ENCODE results near the gene ZNF764. TPM values are rescaled to one million over a fixed set of nuclear protein-coding genes. Genes with fewer than 3 reads are reported as not detected.

The ZNF764 gene
- total and polyA plus RNA-seq, 9 of the 15 experiments (the other 6 are each of a cell fraction or from before 2014, with no cell fraction given) = 0.69 to 10.1 (median 4.1) TPM

GRCh38 chr16:30567991-30568638 is 9.9 kb upstream of the ZNF764 start (continued):
- TF ChIP-seq PBX2 (CRISPR knock-in tag; IDR thresholded peaks at IDR 0.05; ENCODE audit: low read depth) = no peak
- TF ChIP-seq PBX2 (tag; conservative IDR thresholded peaks at IDR 0.05; ENCODE audit: low read depth) = peak; percentile 94
- TF ChIP-seq CEBPB (tag; IDR thresholded peaks at IDR 0.05) = peak; percentile 98
- TF ChIP-seq CBFA2T3 (IDR thresholded peaks at IDR 0.05) = 0 out of 2 replicates have a peak, but pooled peaks have one; percentile 7

GRCh38 chr16:30567160-30567990 is 9.2 kb upstream of the ZNF764 start:
- CTCF ChIA-PET (ENCODE audit: low intra/inter-chr PET ratio) = no interaction called here
- no peak for ATAC-seq
- 58% methylated on average over 14 of the region's 14 CpGs for WGBS (ENCODE audit: insufficient coverage, low coverage, missing lambda C conversion rate)

More at GRCh38 chr16:30567160-30567990, 9.2 kb upstream of the ZNF764 start:
- intact Hi-C loops (cut with micrococcal nuclease) = no loop called here
- Histone ChIP-seq H3K27ac (ENCODE audit: extremely low read depth, low read depth, low read length) (no peak overlapping the region), H3K4me1 (replicated peaks in 1 of 2; ENCODE audit: control insufficient read depth in 2 of 2, insufficient read depth in 2 of 2, low read length in 2 of 2) (peaks cover 11 to 25% of the 10 kb centered on the region in 2 experiments), H3K36me3 (ENCODE audit: control insufficient read depth, insufficient read depth, low read length) (no peaks in the 10 kb centered on the region), H4K20me1 (replicated peaks; ENCODE audit: control insufficient read depth, insufficient read depth, low read length) (no peaks in the 10 kb centered on the region), H3K27me3 (ENCODE audit: control insufficient read depth in 2 of 2, insufficient read depth in 2 of 2, low read length in 2 of 2) (no peaks in the 10 kb centered on the region), H2AFZ (ENCODE audit: low read depth, low read length) (no peak overlapping the region), H3K4me2 (ENCODE audit: insufficient read depth, low read length) (no peak overlapping the region), H3K9ac (ENCODE audit: insufficient read depth in 1 of 2, low read depth in 2 of 2, low read length in 2 of 2) (no peak overlapping the region), H3K9me1 (ENCODE audit: control insufficient read depth, insufficient read depth, low read length) (no peaks in the 10 kb centered on the region), H3K9me3 (replicated peaks; ENCODE audit: control insufficient read depth, insufficient read depth, low read depth, low read length) (no peaks in the 10 kb centered on the region), H3K4me3 (no peak overlapping the region), H3K79me2 (ENCODE audit: control insufficient read depth, insufficient read depth, low read length) (peaks cover 8% of the 10 kb centered on the region)
- no TSS peak for BruUV-seq (replicated peaks)
- no peak for TF ChIP-seq DMBX1 (CRISPR knock-in tag; IDR thresholded peaks at IDR 0.05; ENCODE audit: borderline replicate concordance)
- 0 out of 2 replicates have a peak, but pooled peaks have one; percentile 6 for TF ChIP-seq NFIC (IDR thresholded peaks at IDR 0.05)
- peak; percentile 57; the same call in 1 of the 2 replicates for TF ChIP-seq ZNF24 (IDR thresholded peaks at IDR 0.05)
- no peak for FAIRE-seq
- in situ Hi-C loops (cut with MboI) = no loop called here
- DNase-seq (ENCODE audit: extremely low read depth in 1 of 4, low spot score in 3 of 4) = no peak
- POLR2A ChIA-PET = interaction anchor here (0.9 to 1.7 kb wide), 5 partner anchors 10 to 137 kb away, joined by 3 to 9 read pairs (median 4); partner anchors contain the start of genes DCTPP1 and ZNF747

Data from K562 (cell line).